HepG2 (cell line): ENCODE data around the gene CDK13. TPM values are rescaled to one million over a fixed set of nuclear protein-coding genes. Genes with fewer than 3 reads are reported as not detected.

Experiments
- BCLAF1 ChIP-seq: fragments of 450-650 bp; IDR thresholded peaks from 2 replicates; pipeline ENCODE4 v1.6.1; 2017; ENCODE audit warnings: mild to moderate bottlenecking
- CCDC6 ChIP-seq: sonication (generic); formaldehyde crosslinking; IDR thresholded peaks from 2 replicates; pipeline ENCODE4 v1.8.1; 2022; ENCODE audit warnings: mild to moderate bottlenecking, missing genetic modification reagents, moderate library complexity
- FLYWCH1 ChIP-seq: sonication (generic); formaldehyde crosslinking; IDR thresholded peaks from 2 replicates; pipeline ENCODE4 v1.8.1; 2023; ENCODE audit warnings: mild to moderate bottlenecking, missing genetic modification reagents
- GMEB1 ChIP-seq: sonication (generic); formaldehyde crosslinking; IDR thresholded peaks from 2 replicates; pipeline ENCODE4 v1.5.1; 2020; ENCODE audit warnings: missing genetic modification reagents, mild to moderate bottlenecking, borderline replicate concordance
- MLLT10 ChIP-seq: sonication (generic); formaldehyde crosslinking; IDR thresholded peaks from 2 replicates; pipeline ENCODE4 v1.4.0; 2020; ENCODE audit warnings: missing genetic modification reagents
- MXI1 ChIP-seq: IDR thresholded peaks from 3 replicates; pipeline ENCODE4 v1.6.1; 2012; ENCODE audit warnings: low read depth, low read length, inconsistent platforms, borderline replicate concordance
- POLR2AphosphoS5 ChIP-seq: IDR thresholded peaks from 2 replicates; pipeline ENCODE4 v1.6.1; 2012; ENCODE audit warnings: low read depth, low read length
- PREB ChIP-seq: sonication (generic); formaldehyde crosslinking; IDR thresholded peaks from 2 replicates; pipeline ENCODE4 v1.4.0; 2020; ENCODE audit warnings: missing genetic modification reagents
- RNF219 ChIP-seq: sonication (generic); formaldehyde crosslinking; IDR thresholded peaks from 2 replicates; pipeline ENCODE4 v1.5.0; 2020; ENCODE audit warnings: mild to moderate bottlenecking, missing genetic modification reagents
- RXRB ChIP-seq: IDR thresholded peaks from 2 replicates; pipeline ENCODE4 v1.6.1; 2016; ENCODE audit warnings: borderline replicate concordance, missing genetic modification reagents, missing compliant biosample characterization
- SALL2 ChIP-seq: sonication (generic); formaldehyde crosslinking; IDR thresholded peaks from 2 replicates; pipeline ENCODE4 v1.8.1; 2023; ENCODE audit warnings: mild to moderate bottlenecking, missing genetic modification reagents, inconsistent platforms
- TBX3 ChIP-seq: fragments of 450-650 bp; IDR thresholded peaks from 2 replicates; pipeline ENCODE4 v1.6.1; 2017; ENCODE audit warnings: antibody characterized with exemption, mild to moderate bottlenecking, inconsistent platforms, borderline replicate concordance
- TOPORS ChIP-seq: sonication (generic); formaldehyde crosslinking; IDR thresholded peaks from 2 replicates; pipeline ENCODE4 v1.8.0; 2023; ENCODE audit warnings: mild to moderate bottlenecking, missing genetic modification reagents
- ZBTB42 ChIP-seq: sonication (generic); formaldehyde crosslinking; IDR thresholded peaks from 2 replicates; pipeline ENCODE4 v1.5.0; 2020; ENCODE audit warnings: mild to moderate bottlenecking, missing genetic modification reagents
- ZNF3 ChIP-seq: IDR thresholded peaks from 2 replicates; pipeline ENCODE4 v1.7.0; 2017; ENCODE audit warnings: inconsistent platforms
- ZNF383 ChIP-seq: sonication (generic); formaldehyde crosslinking; IDR thresholded peaks from 2 replicates; pipeline ENCODE4 v1.4.0; 2020; ENCODE audit warnings: missing genetic modification reagents, mild to moderate bottlenecking, borderline replicate concordance
- ZNF512 ChIP-seq: sonication (generic); formaldehyde crosslinking; IDR thresholded peaks from 2 replicates; pipeline ENCODE4 v1.4.0; 2020; ENCODE audit warnings: mild to moderate bottlenecking, missing genetic modification reagents
- ZNF557 ChIP-seq: sonication (generic); formaldehyde crosslinking; IDR thresholded peaks from 2 replicates; pipeline ENCODE4 v1.4.0; 2020; ENCODE audit warnings: missing genetic modification reagents
- polyA plus RNA-seq, 8 experiments: library from polyadenylated mRNA; depleted of rRNA in 3 of 8; stranded (reverse) in 7 of 8; unstranded in 1 of 8; fragments of >200 nt; fragmentation: Illumina TruSeq in 4 of 8; extraction: Trizol in 4 of 8; gene quantifications; 2 replicates each; pipeline versions ENCODE4 v1.2.1 to v1.2.3, GENCODE V29; 2011 to 2016; ENCODE audit warnings: low read depth in 4 of 8, missing spikeins in 1 of 8, mixed read lengths in 1 of 8; ENCODE audit not compliant: insufficient read depth in 1 of 8
- total RNA-seq, 5 experiments: library from RNA; depleted of rRNA; stranded (reverse); fragments of >200 nt; fragmentation: Illumina TruSeq; extraction: Trizol; gene quantifications; 2 replicates each; pipeline ENCODE4 v1.2.3, GENCODE V29; 2016; ENCODE audit warnings: low read depth in 1 of 5

CDK13 gene
- total and polyA plus RNA-seq, 2 of the 13 experiments (the other 11 are each of a cell fraction or from before 2014, with no cell fraction given), result 21.0 to 40.9 TPM

GRCh38 chr7:39948956-39949928, 814 bp upstream of the CDK13 start (continued):
- TF ChIP-seq GMEB1 (CRISPR knock-in tag) (peak; percentile 100), SALL2 (CRISPR knock-in tag) (0 out of 2 replicates have a peak, but pooled peaks have one; percentile 39), MXI1 (peak; percentile 68; the same call in 1 of the 3 replicates), BCLAF1 (no peak), ZNF383 (CRISPR knock-in tag) (no peak), ZBTB42 (CRISPR knock-in tag) (no peak), ZNF557 (no peak), POLR2AphosphoS5 (peak; percentile 93), MLLT10 (CRISPR knock-in tag) (no peak), FLYWCH1 (no peak), TBX3 (peak; percentile 21; the same call in 1 of the 2 replicates), ZNF512 (CRISPR knock-in tag) (no peak), RNF219 (CRISPR knock-in tag) (no peak), TOPORS (peak; percentile 57; the same call in 1 of the 2 replicates), CCDC6 (no peak; the same call in 1 of the 2 replicates), PREB (no peak), RXRB (CRISPR knock-in tag) (peak; percentile 63; the same call in 1 of the 2 replicates), ZNF3 (CRISPR knock-in tag) (no peak)
